ENCODE results near the gene HORMAD2.

HORMAD2 gene

GRCh38 chr22:30079952-30080533 lies at the start of gene HORMAD2:
Gene HORMAD2 (plus strand): TSS chr22:30080464. CDS start chr22:30093953, 13,489 bp downstream.
- DNase-seq (ENCODE audit: low spot score): peak; percentile 20

GRCh38 chr22:30031328-30031727 lies 48.9 kb upstream of the HORMAD2 start:
- no peak for DNase-seq (ENCODE audit: low spot score)

GRCh38 chr22:30031764-30032455 lies 48.4 kb upstream of the HORMAD2 start:
- DNase-seq (ENCODE audit: low spot score): no peak

- DNase-seq (ENCODE audit: low spot score): no peak
Observed at GRCh38 chr22:30033137-30033536, 47.1 kb upstream of the HORMAD2 start.

- DNase-seq (ENCODE audit: low spot score): no peak
Observed at GRCh38 chr22:30033901-30034300, 46.4 kb upstream of the HORMAD2 start.

- no peak for DNase-seq (ENCODE audit: low spot score)
Observed at GRCh38 chr22:30036656-30037055, 43.6 kb upstream of the HORMAD2 start.

- DNase-seq (ENCODE audit: low spot score): no peak
Observed at GRCh38 chr22:30038219-30038618, 42.0 kb upstream of the HORMAD2 start.

GRCh38 chr22:30040499-30041260 lies 39.6 kb upstream of the HORMAD2 start:
- DNase-seq (ENCODE audit: low spot score): no peak

- no peak for DNase-seq (ENCODE audit: low spot score)
Observed at GRCh38 chr22:30041475-30041874, 38.8 kb upstream of the HORMAD2 start.

- DNase-seq (ENCODE audit: low spot score): no peak
Observed at GRCh38 chr22:30041881-30042280, 38.4 kb upstream of the HORMAD2 start.

- no peak for DNase-seq (ENCODE audit: low spot score)
Observed at GRCh38 chr22:30043161-30043560, 37.1 kb upstream of the HORMAD2 start.

GRCh38 chr22:30044369-30044768 lies 35.9 kb upstream of the HORMAD2 start:
- no peak for DNase-seq (ENCODE audit: low spot score)

- DNase-seq (ENCODE audit: low spot score): no peak
Observed at GRCh38 chr22:30044881-30045493, 35.3 kb upstream of the HORMAD2 start.

GRCh38 chr22:30045494-30045887 lies 34.8 kb upstream of the HORMAD2 start:
- no peak for DNase-seq (ENCODE audit: low spot score)

- DNase-seq (ENCODE audit: low spot score): no peak
Observed at GRCh38 chr22:30045901-30046715, 34.2 kb upstream of the HORMAD2 start.

GRCh38 chr22:30046716-30047363 lies 33.4 kb upstream of the HORMAD2 start:
- DNase-seq (ENCODE audit: low spot score): no peak

GRCh38 chr22:30047364-30047738 lies 32.9 kb upstream of the HORMAD2 start:
- DNase-seq (ENCODE audit: low spot score): no peak

GRCh38 chr22:30048681-30049080 lies 31.6 kb upstream of the HORMAD2 start:
- no peak for DNase-seq (ENCODE audit: low spot score)

- DNase-seq (ENCODE audit: low spot score): no peak
Observed at GRCh38 chr22:30054067-30054763, 26.0 kb upstream of the HORMAD2 start.

GRCh38 chr22:30054764-30055069 lies 25.5 kb upstream of the HORMAD2 start:
- DNase-seq (ENCODE audit: low spot score): no peak

- no peak for DNase-seq (ENCODE audit: low spot score)
Observed at GRCh38 chr22:30056015-30056414, 24.2 kb upstream of the HORMAD2 start.
